Measurements from ENCODE around the gene RBM45. TPM values are rescaled to one million over a fixed set of nuclear protein-coding genes. Genes with fewer than 3 reads are reported as not detected.

RBM45 gene
- polyA plus RNA-seq, 1 experiment = 5.4 TPM

DNA sequence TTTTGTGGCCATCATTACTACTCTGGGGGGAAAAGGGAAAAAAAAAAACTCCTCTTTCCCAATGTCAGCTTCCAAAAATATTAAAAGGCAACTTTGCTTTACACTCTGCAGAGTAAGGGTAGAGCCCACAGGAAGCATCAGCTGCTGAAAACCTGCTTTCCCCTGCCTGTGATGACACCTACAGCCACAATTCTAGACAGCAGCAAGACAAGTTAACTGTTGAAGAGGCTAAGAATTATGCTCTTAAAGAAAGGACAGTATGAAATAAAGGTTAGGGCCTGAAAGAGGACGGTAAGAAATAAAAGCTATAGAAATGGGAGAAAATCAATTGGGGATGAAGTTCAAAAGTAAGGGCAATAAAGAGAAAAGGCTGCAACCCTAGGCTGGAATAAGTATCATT is 42.7 kb upstream of the RBM45 start:
- Histone ChIP-seq H3K27me3 (ENCODE audit: control insufficient read depth, insufficient read depth, low read length) (no peaks in the 10 kb centered on the region), H3K4me3 (ENCODE audit: low read depth, low read length) (no peak overlapping the region), H3K36me3 (ENCODE audit: control insufficient read depth, insufficient read depth, low read length) (no peaks in the 10 kb centered on the region)
- POLR2A ChIA-PET = no interaction called here
- no peak for DNase-seq (ENCODE audit: low read depth)
- CTCF ChIA-PET = interaction anchor here (0.6 to 1.1 kb wide), 3 partner anchors 10 to 86 kb away, joined by 3 to 4 read pairs (median 3); partner anchors contain the start of gene RBM45
- TF ChIP-seq, protein P1, sequence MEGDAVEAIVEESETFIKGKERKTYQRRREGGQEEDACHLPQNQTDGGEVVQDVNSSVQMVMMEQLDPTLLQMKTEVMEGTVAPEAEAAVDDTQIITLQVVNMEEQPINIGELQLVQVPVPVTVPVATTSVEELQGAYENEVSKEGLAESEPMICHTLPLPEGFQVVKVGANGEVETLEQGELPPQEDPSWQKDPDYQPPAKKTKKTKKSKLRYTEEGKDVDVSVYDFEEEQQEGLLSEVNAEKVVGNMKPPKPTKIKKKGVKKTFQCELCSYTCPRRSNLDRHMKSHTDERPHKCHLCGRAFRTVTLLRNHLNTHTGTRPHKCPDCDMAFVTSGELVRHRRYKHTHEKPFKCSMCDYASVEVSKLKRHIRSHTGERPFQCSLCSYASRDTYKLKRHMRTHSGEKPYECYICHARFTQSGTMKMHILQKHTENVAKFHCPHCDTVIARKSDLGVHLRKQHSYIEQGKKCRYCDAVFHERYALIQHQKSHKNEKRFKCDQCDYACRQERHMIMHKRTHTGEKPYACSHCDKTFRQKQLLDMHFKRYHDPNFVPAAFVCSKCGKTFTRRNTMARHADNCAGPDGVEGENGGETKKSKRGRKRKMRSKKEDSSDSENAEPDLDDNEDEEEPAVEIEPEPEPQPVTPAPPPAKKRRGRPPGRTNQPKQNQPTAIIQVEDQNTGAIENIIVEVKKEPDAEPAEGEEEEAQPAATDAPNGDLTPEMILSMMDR (IDR thresholded peaks at IDR 0.05; ENCODE audit: insufficient read depth, low read depth, low read length) = no peak

DNA sequence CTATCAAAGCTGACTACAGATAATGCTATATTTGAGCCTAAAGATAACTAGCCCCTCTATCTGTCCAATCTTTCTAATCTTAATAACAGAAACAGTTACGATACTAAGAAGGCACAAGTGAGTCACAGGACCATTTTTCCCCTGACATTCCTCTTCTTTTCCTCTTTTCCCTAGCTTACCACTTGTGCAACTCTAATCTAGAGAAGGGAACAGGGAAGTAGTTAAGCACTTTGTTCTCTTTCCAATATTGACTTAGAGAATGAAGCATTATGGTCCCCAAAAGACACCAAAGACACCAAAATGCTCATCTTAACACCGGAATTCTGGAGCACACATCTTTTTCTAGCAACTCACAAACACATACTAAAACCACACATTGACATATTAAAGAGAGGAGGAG is 41.4 kb upstream of the RBM45 start:
- POLR2A ChIA-PET = no interaction called here
- no peak for DNase-seq (ENCODE audit: low read depth)
- no peaks in the 10 kb centered on the region for H3K36me3 ChIP-seq (ENCODE audit: control insufficient read depth, insufficient read depth, low read length)
- H3K4me3 ChIP-seq (ENCODE audit: low read depth, low read length) = no peak overlapping the region
- H3K27me3 ChIP-seq (ENCODE audit: control insufficient read depth, insufficient read depth, low read length) = no peaks in the 10 kb centered on the region
- TF ChIP-seq, protein P1 (IDR thresholded peaks at IDR 0.05; ENCODE audit: insufficient read depth, low read depth, low read length) = no peak
- CTCF ChIA-PET = interaction anchor here (0.8 kb wide), 1 partner anchor 29 kb away, joined by 4 read pairs; no protein-coding TSS in a partner anchor

DNA sequence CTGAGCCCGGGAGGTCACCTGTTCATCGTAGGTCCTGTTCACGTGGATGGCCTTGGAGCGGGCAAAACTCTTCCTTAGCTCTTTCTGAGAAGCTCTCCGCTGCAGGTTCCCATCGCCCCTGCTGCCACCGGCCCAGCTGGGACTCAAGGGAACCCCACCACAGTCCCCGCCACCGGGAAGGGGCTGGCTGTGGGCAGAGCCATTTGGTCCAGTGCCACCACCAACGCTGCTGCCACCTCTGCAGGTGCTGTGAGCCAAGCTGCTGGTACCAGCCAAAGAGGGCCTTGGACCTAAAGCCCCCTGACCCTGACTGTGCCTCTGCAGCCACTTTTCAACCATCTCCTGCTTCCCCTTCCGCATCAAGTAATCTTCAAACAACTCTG is 40.2 kb upstream of the RBM45 start:
- ChIA-PET POLR2A (no interaction called here), CTCF (interaction anchor here (0.7 to 1.1 kb wide), 2 partner anchors 48 to 88 kb away, joined by 3 to 4 read pairs; no protein-coding TSS in a partner anchor)
- Histone ChIP-seq H3K4me3 (ENCODE audit: low read depth, low read length) (no peak overlapping the region), H3K27me3 (ENCODE audit: control insufficient read depth, insufficient read depth, low read length) (no peaks in the 10 kb centered on the region), H3K36me3 (ENCODE audit: control insufficient read depth, insufficient read depth, low read length) (no peaks in the 10 kb centered on the region)
- DNase-seq (ENCODE audit: low read depth) = no peak
- TF ChIP-seq, protein P1 (IDR thresholded peaks at IDR 0.05; ENCODE audit: insufficient read depth, low read depth, low read length) = no peak

DNA sequence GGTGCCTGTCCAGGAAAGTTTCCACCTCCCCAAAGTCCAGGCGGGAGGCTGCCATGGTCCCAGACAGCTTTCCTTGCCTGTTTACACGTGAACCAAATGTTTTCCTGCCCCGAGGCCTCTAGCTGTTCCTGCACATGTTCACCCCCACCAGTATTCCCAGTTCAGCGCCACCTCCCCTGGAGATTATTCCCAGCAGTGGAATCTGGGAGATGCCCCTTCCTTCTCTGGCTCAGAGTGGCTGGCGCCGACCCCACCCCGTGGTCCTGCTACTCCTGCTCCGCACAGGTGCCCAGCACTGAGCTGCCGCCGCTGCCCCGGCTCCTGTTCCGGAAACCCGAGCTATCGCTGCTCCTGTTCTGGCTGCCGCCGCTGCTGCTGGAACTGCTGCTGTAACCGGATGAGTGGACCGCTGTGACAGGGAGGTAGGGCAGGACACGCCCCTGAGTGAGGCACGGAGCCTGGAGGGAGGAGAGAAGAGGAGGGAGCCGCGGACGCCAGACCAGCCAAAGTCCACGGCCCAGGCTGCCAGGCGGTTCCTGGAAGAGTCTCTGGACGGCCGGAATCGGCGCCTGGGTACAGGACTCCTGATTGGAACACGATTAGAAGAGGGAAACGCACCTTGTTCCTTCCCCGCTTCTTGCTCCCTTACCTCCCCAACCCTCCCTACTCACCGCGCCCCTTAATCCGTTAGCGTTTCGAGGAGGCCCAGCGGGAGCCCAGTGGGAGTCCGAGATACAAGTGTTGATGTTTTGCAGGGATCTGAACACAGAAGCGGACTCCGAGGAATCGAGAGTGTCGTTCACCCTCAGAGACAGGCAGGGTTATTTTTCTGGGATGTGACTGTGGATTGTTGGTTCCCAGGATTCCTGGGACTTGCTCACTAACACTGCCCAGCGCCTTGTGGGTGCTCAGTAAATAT is 39.6 kb upstream of the RBM45 start, which contains the start of gene PDE11A:
Gene PDE11A (minus strand): TSS at position 395 of the 919 bp plus-strand sequence. CDS start 340 bp downstream, at position 55.
- peak; percentile 40 for DNase-seq (ENCODE audit: low read depth)
- no peaks in the 10 kb centered on the region for H3K36me3 ChIP-seq (ENCODE audit: control insufficient read depth, insufficient read depth, low read length)
- CTCF ChIA-PET = interaction anchor here (0.7 to 1.1 kb wide), 3 partner anchors 17 to 83 kb away, joined by 4 to 5 read pairs (median 4); no protein-coding TSS in a partner anchor

More for the DNA sequence above, 39.6 kb upstream of the RBM45 start, which contains the start of gene PDE11A:
- H3K4me3 ChIP-seq (ENCODE audit: low read depth, low read length) = peak within 1 kb of the TSS; percentile 43
- TF ChIP-seq, protein P1 (IDR thresholded peaks at IDR 0.05; ENCODE audit: insufficient read depth, low read depth, low read length) = no peak
- H3K27me3 ChIP-seq (ENCODE audit: control insufficient read depth, insufficient read depth, low read length) = no peaks in the 10 kb centered on the region
- POLR2A ChIA-PET = no interaction called here
